Measurements from ENCODE around the gene SLC25A47.

Gene SLC25A47

GRCh38 chr14:100313464-100314230 is 9.5 kb upstream of the SLC25A47 start:
- Histone ChIP-seq H3K27me3 (ENCODE audit: control insufficient read depth in 1 of 2, insufficient read depth in 2 of 2, low read length in 2 of 2) (peaks cover 0 to 3% of the 10 kb centered on the region in 2 donors), H3K36me3 (ENCODE audit: control insufficient read depth in 1 of 2, insufficient read depth in 2 of 2, low read length in 2 of 2) (no peaks in the 10 kb centered on the region), H3K4me1 (ENCODE audit: control insufficient read depth in 1 of 2, insufficient read depth in 2 of 2, low read length in 2 of 2) (peaks cover 0 to 4% of the 10 kb centered on the region in 2 donors), H3K9ac (ENCODE audit: low read depth in 1 of 2, low read length in 2 of 2) (no peak overlapping the region), H3K4me3 (ENCODE audit: low read depth in 1 of 2, low read length in 2 of 2) (no peak overlapping the region), H3K27ac (ENCODE audit: low read depth, low read length) (no peak overlapping the region), H3K9me3 (ENCODE audit: control insufficient read depth in 1 of 2, low read length in 2 of 2) (no peaks in the 10 kb centered on the region)

- Histone ChIP-seq H3K4me3 (ENCODE audit: low read depth in 1 of 2, low read length in 2 of 2) (no peak overlapping the region), H3K4me1 (ENCODE audit: control insufficient read depth in 1 of 2, insufficient read depth in 2 of 2, low read length in 2 of 2) (peaks cover 0 to 4% of the 10 kb centered on the region in 2 donors), H3K9ac (ENCODE audit: low read depth in 1 of 2, low read length in 2 of 2) (no peak overlapping the region), H3K27me3 (ENCODE audit: control insufficient read depth in 1 of 2, insufficient read depth in 2 of 2, low read length in 2 of 2) (peaks cover 0 to 3% of the 10 kb centered on the region in 2 donors), H3K36me3 (ENCODE audit: control insufficient read depth in 1 of 2, insufficient read depth in 2 of 2, low read length in 2 of 2) (no peaks in the 10 kb centered on the region), H3K27ac (ENCODE audit: low read depth, low read length) (no peak overlapping the region), H3K9me3 (ENCODE audit: control insufficient read depth in 1 of 2, low read length in 2 of 2) (no peaks in the 10 kb centered on the region)
These were observed 8.4 kb upstream of the SLC25A47 start for GRCh38 chr14:100314724-100315123.

- Histone ChIP-seq H3K27ac (ENCODE audit: low read depth, low read length) (no peak overlapping the region), H3K4me3 (ENCODE audit: low read depth in 1 of 2, low read length in 2 of 2) (no peak overlapping the region), H3K27me3 (ENCODE audit: control insufficient read depth in 1 of 2, insufficient read depth in 2 of 2, low read length in 2 of 2) (peaks cover 0 to 3% of the 10 kb centered on the region in 2 donors), H3K4me1 (ENCODE audit: control insufficient read depth in 1 of 2, insufficient read depth in 2 of 2, low read length in 2 of 2) (peaks cover 10 to 12% of the 10 kb centered on the region in 2 donors), H3K9ac (ENCODE audit: low read depth in 1 of 2, low read length in 2 of 2) (no peak overlapping the region), H3K9me3 (ENCODE audit: control insufficient read depth in 1 of 2, low read length in 2 of 2) (no peaks in the 10 kb centered on the region), H3K36me3 (ENCODE audit: control insufficient read depth in 1 of 2, insufficient read depth in 2 of 2, low read length in 2 of 2) (no peaks in the 10 kb centered on the region)
These were observed 5.8 kb upstream of the SLC25A47 start for GRCh38 chr14:100317389-100317788.

- H3K36me3 ChIP-seq (ENCODE audit: control insufficient read depth in 1 of 2, insufficient read depth in 2 of 2, low read length in 2 of 2), result no peaks in the 10 kb centered on the region
- H3K9ac ChIP-seq (ENCODE audit: low read depth in 1 of 2, low read length in 2 of 2), result peak overlapping the region; percentile 10 to 32
- peaks cover 10 to 12% of the 10 kb centered on the region in 2 donors for H3K4me1 ChIP-seq (ENCODE audit: control insufficient read depth in 1 of 2, insufficient read depth in 2 of 2, low read length in 2 of 2)
- H3K9me3 ChIP-seq (ENCODE audit: control insufficient read depth in 1 of 2, low read length in 2 of 2), result no peaks in the 10 kb centered on the region
- H3K27ac ChIP-seq (ENCODE audit: low read depth, low read length), result no peak overlapping the region
- H3K4me3 ChIP-seq (ENCODE audit: low read depth in 1 of 2, low read length in 2 of 2), result peak overlapping the region; percentile 52 to 55
- H3K27me3 ChIP-seq (ENCODE audit: control insufficient read depth in 1 of 2, insufficient read depth in 2 of 2, low read length in 2 of 2), result no peaks in the 10 kb centered on the region
These were observed 5.0 kb upstream of the SLC25A47 start for GRCh38 chr14:100317912-100318808.

GRCh38 chr14:100320157-100320856 is 2.8 kb upstream of the SLC25A47 start:
- Histone ChIP-seq H3K9me3 (ENCODE audit: control insufficient read depth in 1 of 2, low read length in 2 of 2) (no peaks in the 10 kb centered on the region), H3K4me1 (ENCODE audit: control insufficient read depth in 1 of 2, insufficient read depth in 2 of 2, low read length in 2 of 2) (peaks cover 18 to 19% of the 10 kb centered on the region in 2 donors), H3K4me3 (ENCODE audit: low read depth in 1 of 2, low read length in 2 of 2) (no peak overlapping the region), H3K36me3 (ENCODE audit: control insufficient read depth in 1 of 2, insufficient read depth in 2 of 2, low read length in 2 of 2) (no peaks in the 10 kb centered on the region), H3K9ac (ENCODE audit: low read depth in 1 of 2, low read length in 2 of 2) (no peak overlapping the region), H3K27me3 (ENCODE audit: control insufficient read depth in 1 of 2, insufficient read depth in 2 of 2, low read length in 2 of 2) (no peaks in the 10 kb centered on the region), H3K27ac (ENCODE audit: low read depth, low read length) (no peak overlapping the region)

- H3K9me3 ChIP-seq (ENCODE audit: control insufficient read depth in 1 of 2, low read length in 2 of 2), result no peaks in the 10 kb centered on the region
- no peak overlapping the region for H3K9ac ChIP-seq (ENCODE audit: low read depth in 1 of 2, low read length in 2 of 2)
- H3K27me3 ChIP-seq (ENCODE audit: control insufficient read depth in 1 of 2, insufficient read depth in 2 of 2, low read length in 2 of 2), result no peaks in the 10 kb centered on the region
- no peaks in the 10 kb centered on the region for H3K36me3 ChIP-seq (ENCODE audit: control insufficient read depth in 1 of 2, insufficient read depth in 2 of 2, low read length in 2 of 2)
- no peak overlapping the region for H3K4me3 ChIP-seq (ENCODE audit: low read depth in 1 of 2, low read length in 2 of 2)
- peaks cover 29% of the 10 kb centered on the region in 2 donors for H3K4me1 ChIP-seq (ENCODE audit: control insufficient read depth in 1 of 2, insufficient read depth in 2 of 2, low read length in 2 of 2)
- no peak overlapping the region for H3K27ac ChIP-seq (ENCODE audit: low read depth, low read length)
These were observed 1.5 kb upstream of the SLC25A47 start for GRCh38 chr14:100321473-100322137.

- H3K27ac ChIP-seq (ENCODE audit: low read depth, low read length), result no peak overlapping the region
- H3K27me3 ChIP-seq (ENCODE audit: control insufficient read depth in 1 of 2, insufficient read depth in 2 of 2, low read length in 2 of 2), result no peaks in the 10 kb centered on the region
- peaks cover 29% of the 10 kb centered on the region in 2 donors for H3K4me1 ChIP-seq (ENCODE audit: control insufficient read depth in 1 of 2, insufficient read depth in 2 of 2, low read length in 2 of 2)
- no peak overlapping the region for H3K4me3 ChIP-seq (ENCODE audit: low read depth in 1 of 2, low read length in 2 of 2)
- no peaks in the 10 kb centered on the region for H3K9me3 ChIP-seq (ENCODE audit: control insufficient read depth in 1 of 2, low read length in 2 of 2)
- no peak overlapping the region for H3K9ac ChIP-seq (ENCODE audit: low read depth in 1 of 2, low read length in 2 of 2)
- H3K36me3 ChIP-seq (ENCODE audit: control insufficient read depth in 1 of 2, insufficient read depth in 2 of 2, low read length in 2 of 2), result no peaks in the 10 kb centered on the region
These were observed 791 bp upstream of the SLC25A47 start for GRCh38 chr14:100322138-100322957.

- H3K27ac ChIP-seq (ENCODE audit: low read depth, low read length), result no peak overlapping the region
- no peaks in the 10 kb centered on the region for H3K27me3 ChIP-seq (ENCODE audit: control insufficient read depth in 1 of 2, insufficient read depth in 2 of 2, low read length in 2 of 2)
- H3K36me3 ChIP-seq (ENCODE audit: control insufficient read depth in 1 of 2, insufficient read depth in 2 of 2, low read length in 2 of 2), result no peaks in the 10 kb centered on the region
- no peak overlapping the region for H3K4me3 ChIP-seq (ENCODE audit: low read depth in 1 of 2, low read length in 2 of 2)
- H3K9ac ChIP-seq (ENCODE audit: low read depth in 1 of 2, low read length in 2 of 2), result no peak overlapping the region
- no peaks in the 10 kb centered on the region for H3K9me3 ChIP-seq (ENCODE audit: control insufficient read depth in 1 of 2, low read length in 2 of 2)
- H3K4me1 ChIP-seq (ENCODE audit: control insufficient read depth in 1 of 2, insufficient read depth in 2 of 2, low read length in 2 of 2), result peaks cover 25 to 29% of the 10 kb centered on the region in 2 donors
These were observed 786 bp downstream of the SLC25A47 start for GRCh38 chr14:100323942-100324307.

GRCh38 chr14:100325231-100325632 is 2.1 kb downstream of the SLC25A47 start:
- H3K4me3 ChIP-seq (ENCODE audit: low read depth in 1 of 2, low read length in 2 of 2), result no peak overlapping the region
- H3K4me1 ChIP-seq (ENCODE audit: control insufficient read depth in 1 of 2, insufficient read depth in 2 of 2, low read length in 2 of 2), result peaks cover 25 to 27% of the 10 kb centered on the region in 2 donors
- no peaks in the 10 kb centered on the region for H3K36me3 ChIP-seq (ENCODE audit: control insufficient read depth in 1 of 2, insufficient read depth in 2 of 2, low read length in 2 of 2)
- H3K9me3 ChIP-seq (ENCODE audit: control insufficient read depth in 1 of 2, low read length in 2 of 2), result no peaks in the 10 kb centered on the region
- H3K9ac ChIP-seq (ENCODE audit: low read depth in 1 of 2, low read length in 2 of 2), result peak overlapping the region; percentile 7 to 10
- no peaks in the 10 kb centered on the region for H3K27me3 ChIP-seq (ENCODE audit: control insufficient read depth in 1 of 2, insufficient read depth in 2 of 2, low read length in 2 of 2)
- no peak overlapping the region for H3K27ac ChIP-seq (ENCODE audit: low read depth, low read length)

All from duodenal mucosa (tissue), 2 donors.